HEK293T (cell line): ENCODE results near the gene DHCR7.

Source experiments
- FOXA1 ChIP-seq: fragments of 450-650 bp; IDR thresholded peaks from 2 replicates; pipeline ENCODE4 v1.6.1; 2016; ENCODE audit warnings: mild to moderate bottlenecking
- SP1 ChIP-seq: fragments of 450-650 bp; IDR thresholded peaks from 2 replicates; pipeline ENCODE4 v1.6.1; 2017
- SUZ12 ChIP-seq: fragments of 450-650 bp; IDR thresholded peaks from 2 replicates; pipeline ENCODE4 v1.6.1; 2016; ENCODE audit warnings: mild to moderate bottlenecking
- TARDBP ChIP-seq: fragments of 450-650 bp; IDR thresholded peaks from 2 replicates; pipeline ENCODE4 v1.6.1; 2016
- ZNF384 ChIP-seq: fragments of 450-650 bp; IDR thresholded peaks from 2 replicates; pipeline ENCODE4 v1.6.1; 2016

GRCh38 chr11:71472357-71472885 is 24.2 kb upstream of the DHCR7 start:
- TF ChIP-seq SUZ12 (no peak), ZNF384 (no peak), SP1 (no peak), FOXA1 (no peak), TARDBP (no peak)
